GM12878 (cell line): ENCODE data around the gene C19orf73. TPM values are rescaled to one million over a fixed set of nuclear protein-coding genes. Genes with fewer than 3 reads are reported as not detected.

Experiments
- ATAC-seq: fragments of 200-7000 bp; cut with Tn5 transposase; 3 replicates; pipeline ENCODE4 v1.9.1; 2020; ENCODE audit warnings: mild to moderate bottlenecking, moderate library complexity
- BruUV-seq: library from RNA; stranded (reverse); fragments of 400-500 nt; replicated peaks from 2 replicates; lab custom pipeline; 2021; lab: Mats Ljungman, UMichigan
- CTCF ChIA-PET: fragments of 300-600 bp; sonication (Branson Sonifier 250); formaldehyde crosslinking; extraction: SDS; loops from one replicate; lab custom pipeline; 2021; ENCODE audit warnings: inconsistent platforms; lab: Yijun Ruan, JAX
- POLR2A ChIA-PET: fragments of 350-600 bp; formaldehyde crosslinking; extraction: SDS; loops from one replicate; lab custom pipeline; 2021; ENCODE audit warnings: inconsistent platforms; lab: Charles Lee
- RAD21 ChIA-PET: fragments of 300-600 bp; sonication (Branson Sonifier 250); formaldehyde crosslinking; loops from one replicate; lab custom pipeline; 2023; ENCODE audit warnings: antibody characterized with exemption; ENCODE audit not compliant: unreplicated experiment; lab: Charles Lee
- SMC1A ChIA-PET: fragments of 300-600 bp; sonication (Branson Sonifier 250); formaldehyde crosslinking; loops from one replicate; lab custom pipeline; 2023; ENCODE audit not compliant: unreplicated experiment, uncharacterized antibody; lab: Charles Lee
- DNase-seq: peaks from one replicate; pipeline ENCODE4 v3.0.0-alpha.2; 2011; ENCODE audit warnings: low read depth, low spot score
- FAIRE-seq: peaks from 3 replicates; lab custom pipeline; 2011; peaks lifted over from hg19 to GRCh38; lab: Jason Lieb, UNC
- H2AFZ ChIP-seq: 2 replicates; pipeline ENCODE4 v1.6.0; 2011; ENCODE audit warnings: low read depth, low read length, control low read depth; ENCODE audit not compliant: control insufficient read depth
- H3K27ac ChIP-seq: 2 replicates; pipeline ENCODE4 v1.5.1; 2011; ENCODE audit warnings: control low read depth; ENCODE audit not compliant: control insufficient read depth, insufficient read depth
- H3K27me3 ChIP-seq, 2 experiments: replicated peaks in 1 of 2; 2 replicates each; pipeline versions ENCODE4 v1.6.0 to v1.6.1; 2011; ENCODE audit warnings: low read length in 1 of 2; ENCODE audit not compliant: control insufficient read depth in 2 of 2, insufficient read depth in 2 of 2
- H3K36me3 ChIP-seq, 2 experiments: 2 replicates each; pipeline ENCODE4 v1.5.1; 2011; ENCODE audit warnings: low read length in 1 of 2; ENCODE audit not compliant: control insufficient read depth in 2 of 2, insufficient read depth in 2 of 2
- H3K4me1 ChIP-seq: 2 replicates; pipeline ENCODE4 v1.6.1; 2011; ENCODE audit warnings: mild to moderate bottlenecking, low read length, moderate library complexity, mixed read lengths; ENCODE audit not compliant: control insufficient read depth, insufficient read depth
- H3K4me2 ChIP-seq: 2 replicates; pipeline ENCODE4 v1.6.0; 2011; ENCODE audit warnings: control low read depth; ENCODE audit not compliant: control insufficient read depth, insufficient read depth
- H3K4me3 ChIP-seq: fragments of 200-600 bp; sonication (generic); 2 replicates; pipeline ENCODE4 v1.5.1; 2016
- H3K79me2 ChIP-seq: 2 replicates; pipeline ENCODE4 v1.6.0; 2011; ENCODE audit warnings: low read length; ENCODE audit not compliant: control insufficient read depth, insufficient read depth
- H3K9ac ChIP-seq: 2 replicates; pipeline ENCODE4 v1.8.0; 2011; ENCODE audit warnings: low read length, control low read depth, mixed read lengths; ENCODE audit not compliant: control insufficient read depth, insufficient read depth
- H3K9me3 ChIP-seq: replicated peaks from 3 replicates; pipeline ENCODE4 v1.5.1; 2011; ENCODE audit warnings: mild to moderate bottlenecking, low read length; ENCODE audit not compliant: control insufficient read depth, insufficient read depth
- H4K20me1 ChIP-seq: 2 replicates; pipeline ENCODE4 v1.6.0; 2011; ENCODE audit not compliant: control insufficient read depth, insufficient read depth
- CREM ChIP-seq: IDR thresholded peaks from 2 replicates; pipeline ENCODE4 v1.6.1; 2014; ENCODE audit warnings: antibody characterized with exemption, low read depth
- HCFC1 ChIP-seq: fragments of 150-350 bp; IDR thresholded peaks from 2 replicates; pipeline ENCODE4 v1.6.1; 2014; ENCODE audit warnings: low read length
- LARP7 ChIP-seq: fragments of 450-650 bp; IDR thresholded peaks from 2 replicates; pipeline ENCODE4 v1.6.1; 2017; ENCODE audit warnings: mild to moderate bottlenecking
- TAF1 ChIP-seq: IDR thresholded peaks from 2 replicates; pipeline ENCODE4 v1.6.1; 2011; ENCODE audit warnings: mild to moderate bottlenecking, low read depth, low read length, borderline replicate concordance
- WGBS: methylation state at CpG from one replicate; pipeline ENCODE4 v1.1.6; 2016; ENCODE audit warnings: low lambda C conversion rate; ENCODE audit not compliant: insufficient replicate concordance, insufficient coverage; ENCODE audit errors: missing lambda C conversion rate; 5-methylcytosine and 5-hydroxymethylcytosine counted together
- in situ Hi-C: fragments of 300-500 bp; cut with MboI; formaldehyde crosslinking; loops from 9 replicates; pipeline ENCODE4 v1.14.3; 2018; ENCODE audit warnings: mixed read lengths
- intact Hi-C: fragments of 100-400 bp; cut with micrococcal nuclease; formaldehyde crosslinking; loops from one replicate; pipeline ENCODE4 v1.14.2; 2022; ENCODE audit not compliant: unreplicated experiment
- polyA plus RNA-seq, 11 experiments: library from polyadenylated mRNA; depleted of rRNA in 4 of 11; unstranded in 6 of 11; stranded (reverse) in 5 of 11; fragments of >200 nt; fragmentation: Nextera tagmentation in 4 of 11; fragmentation: Illumina TruSeq in 1 of 11; extraction: Ambion mirVana in 4 of 11; extraction: Trizol in 1 of 11; gene quantifications; 1 replicate in 1 of 11; 2 replicates in 10 of 11; pipeline versions ENCODE4 v1.2.1 to v1.2.3, GENCODE V29; 2011 to 2016; ENCODE audit warnings: inconsistent platforms in 2 of 11, missing spikeins in 2 of 11, low read depth in 1 of 11
- total RNA-seq, 4 experiments: library from RNA; depleted of rRNA in 3 of 4; stranded (reverse); fragments of >200 nt in 3 of 4; fragmentation: Illumina TruSeq in 1 of 4; extraction: Trizol in 1 of 4; gene quantifications; 2 replicates each; pipeline versions ENCODE4 v1.2.1 to v1.2.3, GENCODE V29; 2013 to 2021
- TF ChIP-seq, protein P1 (sequence below): IDR thresholded peaks from 2 replicates; pipeline ENCODE4 v1.6.1; 2012; ENCODE audit warnings: low read depth, low read length, improper control_type of control experiment
- TF ChIP-seq, protein P2 (sequence below): IDR thresholded peaks from 2 replicates; pipeline ENCODE4 v1.6.1; 2011; ENCODE audit warnings: low read depth, mild to moderate bottlenecking, low read length, moderate library complexity, borderline replicate concordance; ENCODE audit errors: extremely low read depth
- TF ChIP-seq, protein P3 (sequence below): IDR thresholded peaks from 2 replicates; pipeline ENCODE4 v1.6.1; 2012; ENCODE audit warnings: low read depth, low read length, improper control_type of control experiment

C19orf73 gene
- total and polyA plus RNA-seq, 10 of the 15 experiments (the other 5 are each of a cell fraction or from before 2014, with no cell fraction given), result 0.20 to 2.0 (median 0.80) TPM

DNA sequence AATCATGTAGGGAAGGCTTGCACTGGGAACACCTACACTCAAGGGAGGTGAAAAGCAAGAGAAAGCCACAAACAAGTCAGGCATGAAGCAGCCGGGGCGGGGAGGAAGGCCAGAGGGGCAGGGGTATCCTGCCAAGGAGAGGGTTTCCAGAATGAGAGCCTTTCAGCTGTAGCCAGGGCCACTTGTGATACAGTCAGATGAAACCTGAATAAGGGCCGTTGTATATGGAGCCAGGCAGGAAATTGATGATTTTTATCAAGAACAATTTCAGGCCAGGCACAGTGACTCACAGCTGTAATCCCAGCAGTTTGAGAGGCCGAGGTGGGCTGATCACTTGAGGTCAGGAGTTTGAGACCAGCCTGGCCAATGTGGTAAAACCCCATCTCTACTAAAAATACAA is 43.0 kb upstream of the C19orf73 start:
- ATAC-seq (no peak), FAIRE-seq (no peak), DNase-seq (no peak)
- ChIA-PET POLR2A (no interaction called here), RAD21 (no interaction called here), CTCF (interaction anchor here (1.2 to 1.5 kb wide), 2 partner anchors 46 to 64 kb away, joined by 3 to 4 read pairs; no protein-coding TSS in a partner anchor), SMC1A (no interaction called here)
- Histone ChIP-seq H3K9me3 (no peaks in the 10 kb centered on the region), H3K36me3 (no peaks in the 10 kb centered on the region), H2AFZ (no peak overlapping the region), H3K4me2 (no peak overlapping the region), H3K27me3 (peaks cover 0 to 5% of the 10 kb centered on the region in 2 experiments; a peak in 3 of 4 replicates), H3K9ac (no peak overlapping the region), H3K79me2 (no peaks in the 10 kb centered on the region), H3K4me3 (no peak overlapping the region), H4K20me1 (no peaks in the 10 kb centered on the region), H3K27ac (no peak overlapping the region), H3K4me1 (no peaks in the 10 kb centered on the region)
- in situ Hi-C loops, result no loop called here
- 5% methylated on average over 4 of the region's 4 CpGs for WGBS
- intact Hi-C loops, result no loop called here
- TF ChIP-seq, protein P1, sequence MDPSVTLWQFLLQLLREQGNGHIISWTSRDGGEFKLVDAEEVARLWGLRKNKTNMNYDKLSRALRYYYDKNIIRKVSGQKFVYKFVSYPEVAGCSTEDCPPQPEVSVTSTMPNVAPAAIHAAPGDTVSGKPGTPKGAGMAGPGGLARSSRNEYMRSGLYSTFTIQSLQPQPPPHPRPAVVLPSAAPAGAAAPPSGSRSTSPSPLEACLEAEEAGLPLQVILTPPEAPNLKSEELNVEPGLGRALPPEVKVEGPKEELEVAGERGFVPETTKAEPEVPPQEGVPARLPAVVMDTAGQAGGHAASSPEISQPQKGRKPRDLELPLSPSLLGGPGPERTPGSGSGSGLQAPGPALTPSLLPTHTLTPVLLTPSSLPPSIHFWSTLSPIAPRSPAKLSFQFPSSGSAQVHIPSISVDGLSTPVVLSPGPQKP, result no peak
- BruUV-seq, result no TSS peak

DNA sequence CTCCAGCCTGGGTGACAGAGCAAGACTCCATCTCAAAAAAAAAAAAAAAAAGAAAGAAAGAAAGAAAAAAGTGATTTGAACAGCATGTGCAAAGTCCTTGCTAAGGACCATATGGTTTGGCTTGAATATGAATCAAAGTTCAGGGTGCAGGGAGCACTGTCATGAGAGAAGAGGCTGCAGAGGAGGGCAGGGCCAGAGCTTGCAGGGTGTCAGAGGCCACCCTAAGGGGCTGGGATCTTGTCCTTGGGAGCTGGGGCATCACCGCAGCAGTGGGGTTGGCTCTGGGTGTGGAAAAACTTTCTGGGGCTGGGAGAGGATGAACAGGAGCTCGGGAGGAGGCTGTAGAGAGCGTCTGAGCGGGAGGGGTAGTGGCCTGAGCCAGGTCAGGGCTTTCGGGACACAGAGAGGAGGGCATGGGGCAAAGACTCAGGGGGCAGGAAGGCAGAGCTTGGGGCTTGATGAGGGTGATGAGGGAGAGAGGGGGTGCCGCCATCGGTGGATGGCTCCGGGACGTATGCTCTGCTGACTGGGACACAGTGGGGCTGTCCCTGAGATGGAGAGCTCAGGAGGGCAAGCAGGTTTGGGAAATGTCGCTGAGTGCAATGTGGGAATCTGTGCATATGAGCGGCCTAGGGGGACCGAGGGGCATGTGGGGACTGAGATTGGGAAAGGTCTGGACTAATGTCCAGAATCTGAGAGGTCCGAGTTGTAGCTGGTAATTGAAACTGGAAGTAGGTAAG is 41.7 kb upstream of the C19orf73 start:
- WGBS, result 37% methylated on average over 11 of the region's 13 CpGs
- H3K36me3 ChIP-seq, result no peaks in the 10 kb centered on the region
- RAD21 ChIA-PET, result no interaction called here
- TF ChIP-seq HCFC1 (no peak), CREM (no peak), TAF1 (no peak), LARP7 (no peak)
- TF ChIP-seq, protein P2, sequence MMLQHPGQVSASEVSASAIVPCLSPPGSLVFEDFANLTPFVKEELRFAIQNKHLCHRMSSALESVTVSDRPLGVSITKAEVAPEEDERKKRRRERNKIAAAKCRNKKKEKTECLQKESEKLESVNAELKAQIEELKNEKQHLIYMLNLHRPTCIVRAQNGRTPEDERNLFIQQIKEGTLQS, result no peak
- TF ChIP-seq, protein P3, sequence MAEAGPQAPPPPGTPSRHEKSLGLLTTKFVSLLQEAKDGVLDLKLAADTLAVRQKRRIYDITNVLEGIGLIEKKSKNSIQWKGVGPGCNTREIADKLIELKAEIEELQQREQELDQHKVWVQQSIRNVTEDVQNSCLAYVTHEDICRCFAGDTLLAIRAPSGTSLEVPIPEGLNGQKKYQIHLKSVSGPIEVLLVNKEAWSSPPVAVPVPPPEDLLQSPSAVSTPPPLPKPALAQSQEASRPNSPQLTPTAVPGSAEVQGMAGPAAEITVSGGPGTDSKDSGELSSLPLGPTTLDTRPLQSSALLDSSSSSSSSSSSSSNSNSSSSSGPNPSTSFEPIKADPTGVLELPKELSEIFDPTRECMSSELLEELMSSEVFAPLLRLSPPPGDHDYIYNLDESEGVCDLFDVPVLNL, result no peak
- TF ChIP-seq, all 136 proteins: peak for 0
- Histone ChIP-seq H3K4me3 (no peak overlapping the region), H3K79me2 (no peaks in the 10 kb centered on the region), H3K9ac (no peak overlapping the region), H3K27ac (no peak overlapping the region), H3K4me2 (no peak overlapping the region), H3K9me3 (no peaks in the 10 kb centered on the region), H2AFZ (no peak overlapping the region), H3K4me1 (no peaks in the 10 kb centered on the region), H3K27me3 (peaks cover 0 to 5% of the 10 kb centered on the region in 2 experiments; a peak in 3 of 4 replicates), H4K20me1 (no peaks in the 10 kb centered on the region)
- no peak for DNase-seq
- POLR2A ChIA-PET, result interaction anchor here (0.5 kb wide), 1 partner anchor 85 kb away, joined by 5 read pairs; no protein-coding TSS in a partner anchor
- CTCF ChIA-PET, result interaction anchor here (0.9 to 1.6 kb wide), 2 partner anchors 14 to 38 kb away, joined by 3 read pairs; no protein-coding TSS in a partner anchor
- ATAC-seq, result no peak
- no peak for FAIRE-seq
- BruUV-seq, result no TSS peak
- intact Hi-C loops, result no loop called here
- SMC1A ChIA-PET, result no interaction called here
- in situ Hi-C loops, result no loop called here
